Measurements from ENCODE around the gene IDUA. TPM values are rescaled to one million over a fixed set of nuclear protein-coding genes. Genes with fewer than 3 reads are reported as not detected.

The IDUA gene
- total RNA-seq, 1 donor from 2014 or later: 5.8 TPM

- peak; percentile 76 for DNase-seq (ENCODE audit: low read depth)
- H3K4me3 ChIP-seq (ENCODE audit: low read depth, low read length): peak overlapping the region; percentile 14
- no peak for TF ChIP-seq CTCF (conservative IDR thresholded peaks at IDR 0.05; ENCODE audit: low read depth, low read length)
Measured at GRCh38 chr4:1043651-1044468, 57.0 kb downstream of the IDUA start.

DNA sequence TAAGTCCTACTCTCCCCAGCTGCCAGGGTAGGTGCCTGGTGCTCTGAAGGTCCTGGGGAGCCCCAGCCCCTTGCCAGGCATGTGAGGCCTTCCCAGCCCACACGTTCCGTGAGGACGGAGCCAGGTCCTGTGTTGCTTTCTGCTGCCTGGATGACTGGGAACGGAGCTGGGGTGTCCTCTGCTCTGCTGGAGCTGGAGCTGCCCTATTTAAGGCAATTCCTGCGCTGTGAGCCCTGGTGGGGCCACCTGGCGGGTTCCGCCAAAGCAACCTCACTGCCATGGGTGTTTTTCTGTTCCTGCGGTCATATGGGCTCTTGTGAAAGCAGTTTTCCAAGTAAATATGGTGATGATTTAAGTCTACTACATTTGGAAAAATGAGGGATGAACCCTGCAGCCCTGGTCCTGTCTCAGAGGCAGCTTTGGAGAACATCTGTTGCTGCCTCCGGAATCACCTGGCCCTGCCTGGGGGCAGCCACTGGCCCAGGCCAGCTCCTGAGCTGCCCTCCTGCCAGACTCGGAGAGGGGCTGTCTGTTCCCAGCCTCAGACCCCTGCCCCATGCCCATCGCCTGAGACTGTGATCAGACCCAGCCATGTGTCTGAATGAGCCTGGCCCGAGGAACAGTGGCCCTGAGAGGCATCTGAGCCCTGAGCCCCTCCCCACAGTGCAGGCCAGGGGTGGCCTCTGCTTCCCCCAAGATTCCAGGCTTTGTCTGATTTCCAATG, 57.8 kb downstream of the IDUA start:
- DNase-seq (ENCODE audit: low read depth): no peak
- TF ChIP-seq CTCF (conservative IDR thresholded peaks at IDR 0.05; ENCODE audit: low read depth, low read length): no peak
- no peak overlapping the region for H3K4me3 ChIP-seq (ENCODE audit: low read depth, low read length)

DNA sequence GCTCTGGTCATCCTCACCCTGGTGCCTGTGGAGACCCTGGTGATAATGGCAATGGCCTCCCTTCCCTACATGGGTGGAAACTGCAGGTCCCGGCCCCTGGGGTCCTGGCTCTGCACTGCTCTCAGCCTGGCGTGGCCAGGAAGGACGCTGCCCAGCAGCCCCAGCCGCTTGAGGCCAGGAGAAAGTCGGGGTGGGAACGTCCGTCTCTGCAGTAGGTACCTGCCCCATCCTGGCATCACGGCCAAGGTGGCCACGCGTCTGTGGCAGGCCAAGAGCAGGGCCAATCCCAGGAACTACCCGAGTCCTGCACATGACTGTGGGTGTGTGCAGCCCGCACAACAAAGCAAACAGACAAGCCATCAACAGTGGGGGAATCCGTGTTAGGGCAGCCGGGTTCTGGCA, 58.4 kb downstream of the IDUA start:
- no peak for DNase-seq (ENCODE audit: low read depth)
- no peak for TF ChIP-seq CTCF (conservative IDR thresholded peaks at IDR 0.05; ENCODE audit: low read depth, low read length)
- H3K4me3 ChIP-seq (ENCODE audit: low read depth, low read length): peak overlapping the region; percentile 7

DNA sequence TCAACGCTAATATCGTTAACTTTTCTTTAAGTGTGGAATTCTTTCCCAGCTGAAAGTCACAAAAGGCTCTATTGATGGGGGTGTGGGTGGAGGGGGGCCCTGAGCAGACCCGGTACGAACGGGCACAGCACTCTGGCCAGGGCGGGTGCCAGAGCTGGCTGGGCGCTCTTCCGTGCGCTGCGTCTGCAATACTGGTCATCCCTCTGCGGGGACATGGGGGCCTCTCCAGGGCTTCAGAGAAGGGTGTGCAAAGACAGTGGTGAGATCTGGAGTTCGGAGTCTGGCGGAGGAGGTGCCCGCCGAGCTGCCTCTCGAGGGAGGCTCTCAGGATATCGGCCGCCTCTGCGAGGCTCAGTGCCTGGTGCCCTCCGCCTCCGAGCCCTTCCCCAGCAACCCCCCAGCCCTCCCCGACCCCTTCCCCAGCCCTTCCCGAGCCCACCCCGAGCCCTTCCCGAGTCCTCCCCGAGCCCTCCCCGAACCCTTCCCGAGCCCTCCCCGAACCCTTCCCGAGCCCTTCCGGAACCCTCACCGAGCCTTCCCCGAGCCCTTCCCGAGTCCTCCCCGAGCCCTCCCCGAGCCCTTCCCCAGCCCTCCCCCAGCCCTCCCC, 58.9 kb downstream of the IDUA start:
- TF ChIP-seq CTCF (conservative IDR thresholded peaks at IDR 0.05; ENCODE audit: low read depth, low read length): no peak
- DNase-seq (ENCODE audit: low read depth): no peak
- H3K4me3 ChIP-seq (ENCODE audit: low read depth, low read length): peak overlapping the region; percentile 7

DNA sequence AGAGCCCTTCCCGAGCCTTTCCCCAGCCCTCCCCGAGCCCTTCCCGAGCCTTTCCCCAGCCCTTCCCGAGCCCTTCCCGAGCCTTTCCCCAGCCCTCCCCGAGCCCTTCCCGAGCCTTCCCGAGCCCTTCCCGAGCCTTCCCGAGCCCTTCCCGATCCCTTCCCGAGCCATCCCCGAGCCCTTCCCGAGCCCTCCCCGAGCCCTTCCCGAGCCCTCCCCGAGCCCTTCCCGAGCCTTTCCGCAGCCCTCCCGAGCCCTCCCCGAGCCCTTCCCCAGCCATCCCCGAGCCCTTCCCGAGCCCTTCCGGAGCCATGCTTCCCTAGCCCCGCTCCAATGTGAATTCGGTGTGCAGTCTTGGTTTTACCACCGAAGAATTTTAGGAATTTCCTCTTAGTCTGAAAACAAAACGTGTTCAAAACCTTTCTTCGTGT, 59.8 kb downstream of the IDUA start:
- DNase-seq (ENCODE audit: low read depth): peak; percentile 19
- H3K4me3 ChIP-seq (ENCODE audit: low read depth, low read length): peak overlapping the region; percentile 38

DNA sequence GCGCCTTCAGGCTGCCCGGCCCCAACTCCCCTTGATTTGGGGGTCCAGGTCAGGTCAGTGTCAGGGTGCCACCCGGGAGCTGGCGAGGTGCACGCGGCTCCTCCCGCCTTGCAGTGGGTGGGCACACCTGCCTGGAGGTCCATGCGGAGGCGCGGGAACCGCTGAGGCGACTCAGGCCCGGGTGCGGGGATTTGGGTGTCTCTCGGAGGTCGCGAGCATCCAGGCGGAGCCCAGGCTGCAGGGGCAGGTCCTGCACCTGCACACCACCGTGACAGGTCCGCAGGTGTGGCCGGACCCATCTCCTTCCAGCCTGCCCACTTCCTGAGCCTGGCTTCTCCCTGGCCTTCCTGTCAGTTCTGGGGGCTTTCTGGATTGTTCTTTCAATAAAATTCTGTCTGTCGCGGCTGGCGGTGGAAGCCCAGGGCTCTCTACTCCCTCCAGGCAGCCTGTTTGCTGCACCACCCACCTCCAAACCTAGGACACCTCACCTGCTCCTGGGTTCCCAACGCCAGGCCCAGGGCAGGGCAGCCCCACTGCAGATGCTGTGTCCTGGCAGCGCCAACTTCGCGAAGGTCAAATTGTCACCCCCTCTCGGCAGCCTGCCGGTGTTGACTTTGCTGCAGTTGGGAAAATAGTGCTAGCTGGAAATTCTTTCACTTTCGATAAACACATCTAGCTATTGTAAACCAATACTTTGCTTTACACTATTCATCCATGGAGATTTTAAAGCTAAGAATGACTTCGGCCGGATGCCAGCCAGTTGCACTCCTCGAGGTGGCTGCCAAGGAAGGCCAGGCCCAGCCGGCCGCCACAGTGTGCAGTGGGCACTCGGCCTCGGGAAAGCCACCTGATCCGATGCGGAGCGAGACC, 60.5 kb downstream of the IDUA start:
- no peak for TF ChIP-seq CTCF (conservative IDR thresholded peaks at IDR 0.05; ENCODE audit: low read depth, low read length)
- H3K4me3 ChIP-seq (ENCODE audit: low read depth, low read length): peak overlapping the region; percentile 38
- no peak for DNase-seq (ENCODE audit: low read depth)
